GM23338 (cell line): ENCODE results near the gene PACRGL.

Experiments
- CTCF ChIP-seq, 2 experiments: fragments of 200-600 bp in 1 of 2; sonication (generic) in 1 of 2; conservative IDR thresholded peaks; 2 replicates each; pipeline versions ENCODE4 v1.5.1 to v1.6.1; 2016 to 2017; ENCODE audit warnings: antibody characterized with exemption in 2 of 2, low read depth in 2 of 2, mild to moderate bottlenecking in 2 of 2, moderate library complexity in 1 of 2
- EZH2 ChIP-seq: fragments of 200-600 bp; sonication (generic); IDR thresholded peaks from one replicate; pipeline ENCODE4 v1.8.0; 2017; ENCODE audit warnings: antibody characterized with exemption, mild to moderate bottlenecking, low read depth; ENCODE audit not compliant: unreplicated experiment

GRCh38 chr4:20672262-20672661, 28.0 kb upstream of the PACRGL start:
- TF ChIP-seq EZH2 (no peak), CTCF (conservative IDR thresholded peaks at IDR 0.05; ENCODE audit: low read depth in 2 of 2) (no peak)
